NCI-H2171 treated with DMSO at 0.1 percent for 48 hours (cell line): Measurements from ENCODE around the gene COMMD7.

Experiments used
- DNase-seq: peaks from one replicate; lab custom pipeline; 2025; lab: John Stamatoyannopoulos, UW

The COMMD7 gene

GRCh38 chr20:32743237-32744112, at the start of gene COMMD7:
TSS of gene COMMD7 (minus strand) at chr20:32743467. CDS start at chr20:32743391, 76 bp downstream.
- peak; percentile 34 for DNase-seq

GRCh38 chr20:32792731-32793458, 49.6 kb upstream of the COMMD7 start:
- DNase-seq = no peak

- DNase-seq = no peak
These were observed 49.0 kb upstream of the COMMD7 start for GRCh38 chr20:32792316-32792715.

- DNase-seq = no peak
These were observed 47.4 kb upstream of the COMMD7 start for GRCh38 chr20:32790751-32791057.

GRCh38 chr20:32789896-32790750, 46.9 kb upstream of the COMMD7 start:
- DNase-seq = peak; percentile 78

GRCh38 chr20:32787168-32787567, 43.9 kb upstream of the COMMD7 start:
- no peak for DNase-seq

GRCh38 chr20:32786059-32786760, 42.9 kb upstream of the COMMD7 start:
- DNase-seq = no peak

GRCh38 chr20:32784369-32785080, 41.3 kb upstream of the COMMD7 start:
- DNase-seq = no peak

GRCh38 chr20:32780749-32781655, 37.7 kb upstream of the COMMD7 start:
- no peak for DNase-seq

- no peak for DNase-seq
These were observed 37.0 kb upstream of the COMMD7 start for GRCh38 chr20:32780278-32780677.

GRCh38 chr20:32779500-32780211, 36.4 kb upstream of the COMMD7 start:
- peak; percentile 16 for DNase-seq

- no peak for DNase-seq
These were observed 34.1 kb upstream of the COMMD7 start for GRCh38 chr20:32777177-32777956.

GRCh38 chr20:32775336-32775991, 32.2 kb upstream of the COMMD7 start:
- no peak for DNase-seq

GRCh38 chr20:32773855-32774254, 30.6 kb upstream of the COMMD7 start:
- DNase-seq = no peak

- no peak for DNase-seq
These were observed 30.0 kb upstream of the COMMD7 start for GRCh38 chr20:32773223-32773622.

GRCh38 chr20:32772046-32772445, 28.8 kb upstream of the COMMD7 start:
- no peak for DNase-seq

- no peak for DNase-seq
These were observed 24.3 kb upstream of the COMMD7 start for GRCh38 chr20:32767418-32768198.
